Measurements from ENCODE around the gene HOXB7. TPM values are rescaled to one million over a fixed set of nuclear protein-coding genes. Genes with fewer than 3 reads are reported as not detected.

HOXB7 gene
- total RNA-seq, 1 donor, result 0.54 TPM

GRCh38 chr17:48558057-48558830 lies 52.6 kb downstream of the HOXB7 start:
- no peak for DNase-seq (ENCODE audit: low read depth in 2 of 3, low spot score in 2 of 3)

Small RNA genes lying within 50 kb of the gene (small RNA-seq; reads per million reads assigned to genes)
- not detected for gene MIR196A1

Other genes with a start within 250 kb of the HOXB7 start
- 4.8 TPM for gene SKAP1, start 180.8 kb downstream of the HOXB7 start, total RNA-seq
- not detected for gene HOXB1, start 80.0 kb downstream of the HOXB7 start, total RNA-seq
- 10.8 TPM for gene HOXB2, start 65.9 kb downstream of the HOXB7 start, total RNA-seq
- gene HOXB4, start 32.7 kb downstream of the HOXB7 start, total RNA-seq, result 6.5 TPM
- gene HOXB3, start 20.8 kb downstream of the HOXB7 start, total RNA-seq, result 20.5 TPM
- gene HOXB5, start 17.2 kb downstream of the HOXB7 start, total RNA-seq, result 0.54 TPM
- 7.3 TPM for gene HOXB6, start 6.0 kb downstream of the HOXB7 start, total RNA-seq
- not detected for gene HOXB8, start 4.3 kb upstream of the HOXB7 start, total RNA-seq
- under 0.01 TPM for gene HOXB9, start 15.3 kb upstream of the HOXB7 start, total RNA-seq
- not detected for gene PRAC1, start 111.5 kb upstream of the HOXB7 start, total RNA-seq
- not detected for gene PRAC2, start 112.2 kb upstream of the HOXB7 start, total RNA-seq
- gene HOXB13, start 117.7 kb upstream of the HOXB7 start, total RNA-seq, result not detected
- 1.1 TPM for gene TTLL6, start 206.2 kb upstream of the HOXB7 start, total RNA-seq
- gene CALCOCO2, start 220.0 kb upstream of the HOXB7 start, total RNA-seq, result 75.7 TPM

Data from hematopoietic multipotent progenitor cell (in vitro differentiated cells).